ENCODE data around the gene ME2. TPM values are rescaled to one million over a fixed set of nuclear protein-coding genes. Genes with fewer than 3 reads are reported as not detected.
"Not testable (repeated sequence)": the region's sequence is repeated elsewhere in the genome, so short reads cannot be mapped to it uniquely, and the experiment has no call there.

Gene ME2
- total RNA-seq: 10 to 100 TPM; 77.3 to 88.1 TPM
- long read RNA-seq, full-length matches to known transcripts: 56 of 64 reads
- long read RNA-seq, partial matches to known transcripts: 4 of 64 reads
- long read RNA-seq, other reads (novel, unspliced or antisense): 4 of 64 reads

- intact Hi-C loops (cut with DNase I): no loop called here
- DNase-seq (peak; percentile 93), ATAC-seq (peak; percentile 99)
These were observed at the start of gene ME2 for GRCh38 chr18:50878345-50879301. Gene ME2, plus strand, starts transcription at chr18:50879118. Its CDS starts 16,703 bp downstream, at chr18:50895821.

GRCh38 chr18:50829644-50830043 is 49.3 kb upstream of the ME2 start:
- ATAC-seq (no peak), DNase-seq (no peak)
- intact Hi-C loops (cut with DNase I): no loop called here

GRCh38 chr18:50830544-50830943 is 48.4 kb upstream of the ME2 start:
- intact Hi-C loops (cut with DNase I): no loop called here
- ATAC-seq (peak in 1 of 2 donors; percentile 57), DNase-seq (no peak)

GRCh38 chr18:50832754-50833153 is 46.2 kb upstream of the ME2 start:
- no peak for DNase-seq
- intact Hi-C loops (cut with DNase I): no loop called here
- ATAC-seq: no peak

- DNase-seq; ATAC-seq; intact Hi-C loops (cut with DNase I): not testable (repeated sequence)
These were observed 45.4 kb upstream of the ME2 start for GRCh38 chr18:50833496-50833895.

GRCh38 chr18:50836521-50836957 is 42.4 kb upstream of the ME2 start:
- DNase-seq (no peak), ATAC-seq (no peak)
- intact Hi-C loops (cut with DNase I): no loop called here

- ATAC-seq: no peak
- DNase-seq: no peak
- intact Hi-C loops (cut with DNase I): no loop called here
These were observed 39.6 kb upstream of the ME2 start for GRCh38 chr18:50839341-50839740.

GRCh38 chr18:50839996-50840395 is 38.9 kb upstream of the ME2 start:
- intact Hi-C loops (cut with DNase I): no loop called here
- peak; percentile 31 for DNase-seq
- peak in 1 of 2 donors; percentile 67 for ATAC-seq

- intact Hi-C loops (cut with DNase I): no loop called here
These were observed 36.1 kb upstream of the ME2 start for GRCh38 chr18:50842846-50843245.

GRCh38 chr18:50844554-50844953 is 34.4 kb upstream of the ME2 start:
- no peak for DNase-seq
- intact Hi-C loops (cut with DNase I): no loop called here
- ATAC-seq: no peak

More at GRCh38 chr18:50842846-50843245, 36.1 kb upstream of the ME2 start:
- no peak for ATAC-seq
- DNase-seq: no peak

GRCh38 chr18:50844960-50845359 is 34.0 kb upstream of the ME2 start:
- DNase-seq (no peak), ATAC-seq (no peak)
- intact Hi-C loops (cut with DNase I): no loop called here

- ATAC-seq: peak in 1 of 2 donors; percentile 71
- intact Hi-C loops (cut with DNase I): no loop called here
These were observed 31.7 kb upstream of the ME2 start for GRCh38 chr18:50847192-50847591.

GRCh38 chr18:50848061-50848551 is 30.8 kb upstream of the ME2 start:
- DNase-seq (no peak), ATAC-seq (peak; percentile 43 to 45)
- intact Hi-C loops (cut with DNase I): no loop called here

More at GRCh38 chr18:50847192-50847591, 31.7 kb upstream of the ME2 start:
- no peak for DNase-seq

- DNase-seq (no peak), ATAC-seq (no peak)
- intact Hi-C loops (cut with DNase I): no loop called here
These were observed 29.9 kb upstream of the ME2 start for GRCh38 chr18:50848991-50849390.

GRCh38 chr18:50849419-50849821 is 29.5 kb upstream of the ME2 start:
- DNase-seq: no peak
- no peak for ATAC-seq
- intact Hi-C loops (cut with DNase I): no loop called here

GRCh38 chr18:50850307-50851065 is 28.4 kb upstream of the ME2 start:
- ATAC-seq (no peak), DNase-seq (no peak)
- intact Hi-C loops (cut with DNase I): no loop called here

GRCh38 chr18:50853863-50854271 is 25.1 kb upstream of the ME2 start:
- intact Hi-C loops (cut with DNase I): no loop called here
- DNase-seq: peak; percentile 35
- ATAC-seq: peak; percentile 42 to 91

- ATAC-seq: no peak
- intact Hi-C loops (cut with DNase I): no loop called here
- no peak for DNase-seq
These were observed 22.8 kb upstream of the ME2 start for GRCh38 chr18:50855976-50856757.

GRCh38 chr18:50857166-50857565 is 21.8 kb upstream of the ME2 start:
- ATAC-seq, DNase-seq: not testable (repeated sequence)

More at GRCh38 chr18:50857166-50857565, 21.8 kb upstream of the ME2 start:
- intact Hi-C loops (cut with DNase I): not testable (repeated sequence)

Data from left cardiac atrium (tissue), 4 donors.